ENCODE data around the gene PCDHGC4.

PCDHGC4 gene

DNA sequence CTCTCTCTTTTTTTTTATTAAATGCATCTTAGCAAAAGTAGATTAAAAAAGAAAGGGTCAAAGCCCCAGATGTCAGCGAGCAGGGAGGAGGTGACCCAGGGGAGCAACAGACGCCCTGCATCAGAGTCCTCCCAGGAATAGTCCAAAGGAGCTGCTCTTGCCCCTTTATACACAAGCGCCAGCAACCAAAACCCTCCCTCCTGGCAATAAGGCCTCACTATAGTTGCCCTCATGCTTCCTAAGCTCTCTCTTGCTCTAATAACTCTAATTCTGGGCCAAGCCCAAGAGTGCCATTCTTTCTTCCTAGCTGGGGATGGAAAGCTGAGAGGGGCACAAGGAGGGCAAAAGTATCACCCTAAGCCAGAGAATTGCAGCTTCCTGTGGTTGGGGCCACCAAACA is 30.3 kb downstream of the PCDHGC4 start:
- Histone ChIP-seq H2AK5ac (ENCODE audit: low read length, severe bottlenecking) (peak overlapping the region; percentile 49), H3K9me3 (ENCODE audit: control insufficient read depth, low read length) (no peaks in the 10 kb centered on the region), H3K14ac (ENCODE audit: low read length in 2 of 2) (no peak overlapping the region), H3K27me3 (ENCODE audit: control insufficient read depth in 1 of 2, insufficient read depth in 1 of 2, low read length in 2 of 2) (no peaks in the 10 kb centered on the region), H2BK5ac (ENCODE audit: low read depth, low read length, poor library complexity, severe bottlenecking) (no peak overlapping the region), H4K8ac (ENCODE audit: low read length) (no peak overlapping the region), H2BK120ac (ENCODE audit: low read depth, low read length) (peak overlapping the region; percentile 12), H4K91ac (ENCODE audit: low read length) (peak overlapping the region; percentile 77), H3K18ac (ENCODE audit: low read depth in 1 of 2, low read length in 2 of 2) (peak overlapping the region; percentile 26 to 93), H3K36me3 (ENCODE audit: control insufficient read depth in 1 of 2, insufficient read depth in 2 of 2, low read depth in 1 of 2, low read length in 2 of 2) (peaks cover 32 to 64% of the 10 kb centered on the region in 2 experiments), H3K79me1 (replicated peaks; ENCODE audit: low read length, poor library complexity, severe bottlenecking) (peaks cover 26% of the 10 kb centered on the region), H2BK12ac (ENCODE audit: low read length in 2 of 2) (peak overlapping the region; percentile 20 to 91), H3K9ac (ENCODE audit: low read length) (peak overlapping the region; percentile 90), H2AFZ (ENCODE audit: low read depth, low read length) (no peak overlapping the region), H3K4me2 (ENCODE audit: low read length, poor library complexity, severe bottlenecking) (no peak overlapping the region), H2BK15ac (ENCODE audit: low read depth, poor library complexity, severe bottlenecking) (no peak overlapping the region), H3K4me1 (ENCODE audit: control insufficient read depth, insufficient read depth, low read depth, low read length) (peaks cover 41% of the 10 kb centered on the region), H3K4ac (ENCODE audit: low read depth in 1 of 2, low read length in 2 of 2) (peak overlapping the region; percentile 71 to 80), H3K4me3 (ENCODE audit: insufficient read depth in 1 of 2, low read depth in 1 of 2, low read length in 2 of 2) (no peak overlapping the region), H3K27ac (ENCODE audit: low read length, poor library complexity, severe bottlenecking) (peak overlapping the region; percentile 98), H3K23ac (ENCODE audit: low read length in 2 of 2) (no peak overlapping the region)
- WGBS: 92% methylated on average over 3 of the region's 3 CpGs
- no peak for DNase-seq

DNA sequence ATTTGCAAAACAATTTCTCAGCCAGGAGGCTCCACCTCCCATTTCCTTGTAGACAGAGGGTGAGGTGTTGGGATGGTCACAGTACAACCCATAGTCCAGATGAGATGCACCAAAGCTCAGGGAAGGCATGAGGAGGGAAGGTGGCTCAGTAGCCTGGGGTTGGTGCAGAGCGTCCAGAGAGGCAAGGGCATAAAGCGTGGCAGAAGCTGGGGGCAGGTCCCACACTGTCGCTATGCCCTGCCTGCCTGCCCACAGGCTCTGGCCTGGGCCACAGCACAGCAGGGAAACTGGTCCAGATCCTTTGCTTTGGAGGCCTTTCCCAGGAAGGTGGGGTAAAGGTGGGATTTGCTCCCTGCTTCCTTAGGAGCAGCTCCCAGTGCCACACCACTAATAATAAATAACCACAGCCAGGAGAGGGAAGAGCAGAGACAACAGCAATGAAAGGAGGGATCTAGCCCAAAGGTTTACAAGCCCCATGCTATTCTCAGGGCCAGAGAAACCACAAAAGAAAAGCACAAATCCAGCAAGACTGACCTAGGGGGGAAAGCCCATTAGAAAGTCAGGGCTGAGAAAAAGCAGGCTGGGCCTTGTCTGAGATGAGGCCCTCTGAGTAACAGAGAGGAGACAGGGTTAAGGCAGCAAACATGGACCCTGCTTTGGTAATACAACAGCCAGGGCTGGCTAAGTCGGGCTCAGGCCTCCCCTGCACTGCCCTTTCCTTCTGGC is 31.3 kb downstream of the PCDHGC4 start:
- H3K4me2 ChIP-seq (ENCODE audit: low read length, poor library complexity, severe bottlenecking): no peak overlapping the region
- WGBS: 96% methylated on average over 3 of the region's 4 CpGs
- peak overlapping the region; percentile 62 for H4K8ac ChIP-seq (ENCODE audit: low read length)
- peak overlapping the region; percentile 29 for H2BK120ac ChIP-seq (ENCODE audit: low read depth, low read length)
- H3K27me3 ChIP-seq (ENCODE audit: control insufficient read depth in 1 of 2, insufficient read depth in 1 of 2, low read length in 2 of 2): no peaks in the 10 kb centered on the region
- H2BK15ac ChIP-seq (ENCODE audit: low read depth, poor library complexity, severe bottlenecking): peak overlapping the region; percentile 54
- H2AK5ac ChIP-seq (ENCODE audit: low read length, severe bottlenecking): peak overlapping the region; percentile 41
- peak overlapping the region in 1 of 2 experiments; percentile 96 for H3K14ac ChIP-seq (ENCODE audit: low read length in 2 of 2)
- no peaks in the 10 kb centered on the region for H3K9me3 ChIP-seq (ENCODE audit: control insufficient read depth, low read length)
- peak overlapping the region; percentile 99 to 100 for H2BK12ac ChIP-seq (ENCODE audit: low read length in 2 of 2)
- peak; percentile 77 for DNase-seq
- H3K23ac ChIP-seq (ENCODE audit: low read length in 2 of 2): no peak overlapping the region
- H3K79me1 ChIP-seq (replicated peaks; ENCODE audit: low read length, poor library complexity, severe bottlenecking): peaks cover 25% of the 10 kb centered on the region
- H2AFZ ChIP-seq (ENCODE audit: low read depth, low read length): no peak overlapping the region
- no peak overlapping the region for H2BK5ac ChIP-seq (ENCODE audit: low read depth, low read length, poor library complexity, severe bottlenecking)
- H3K9ac ChIP-seq (ENCODE audit: low read length): peak overlapping the region; percentile 90
- H3K18ac ChIP-seq (ENCODE audit: low read depth in 1 of 2, low read length in 2 of 2): peak overlapping the region; percentile 91 to 95
- H4K91ac ChIP-seq (ENCODE audit: low read length): peak overlapping the region; percentile 96
- H3K4me1 ChIP-seq (ENCODE audit: control insufficient read depth, insufficient read depth, low read depth, low read length): peaks cover 39% of the 10 kb centered on the region
- peaks cover 26 to 54% of the 10 kb centered on the region in 2 experiments for H3K36me3 ChIP-seq (ENCODE audit: control insufficient read depth in 1 of 2, insufficient read depth in 2 of 2, low read depth in 1 of 2, low read length in 2 of 2)
- H3K4me3 ChIP-seq (ENCODE audit: insufficient read depth in 1 of 2, low read depth in 1 of 2, low read length in 2 of 2): no peak overlapping the region
- peak overlapping the region; percentile 80 to 98 for H3K4ac ChIP-seq (ENCODE audit: low read depth in 1 of 2, low read length in 2 of 2)
- peak overlapping the region; percentile 11 for H3K27ac ChIP-seq (ENCODE audit: low read length, poor library complexity, severe bottlenecking)

DNA sequence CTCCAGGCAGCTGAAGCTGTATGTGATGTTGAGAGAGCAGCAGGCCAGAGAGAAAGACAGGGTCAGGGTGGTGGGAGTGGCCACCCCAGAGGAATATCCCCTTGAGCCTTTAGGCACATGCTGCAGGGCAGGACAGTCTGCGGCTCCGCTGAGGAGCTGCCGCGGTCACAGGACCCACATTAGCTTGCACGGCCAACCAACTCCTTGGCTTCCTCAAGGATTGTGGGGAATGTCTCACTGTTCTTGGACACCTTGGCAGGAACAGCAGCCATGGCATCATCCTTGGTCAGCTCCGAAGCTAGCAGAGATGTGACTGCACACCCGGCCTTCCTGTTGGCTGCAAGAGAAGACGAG is 31.8 kb downstream of the PCDHGC4 start:
- peaks cover 21 to 48% of the 10 kb centered on the region in 2 experiments for H3K36me3 ChIP-seq (ENCODE audit: control insufficient read depth in 1 of 2, insufficient read depth in 2 of 2, low read depth in 1 of 2, low read length in 2 of 2)
- 97% methylated on average over 8 of the region's 8 CpGs for WGBS

DNA sequence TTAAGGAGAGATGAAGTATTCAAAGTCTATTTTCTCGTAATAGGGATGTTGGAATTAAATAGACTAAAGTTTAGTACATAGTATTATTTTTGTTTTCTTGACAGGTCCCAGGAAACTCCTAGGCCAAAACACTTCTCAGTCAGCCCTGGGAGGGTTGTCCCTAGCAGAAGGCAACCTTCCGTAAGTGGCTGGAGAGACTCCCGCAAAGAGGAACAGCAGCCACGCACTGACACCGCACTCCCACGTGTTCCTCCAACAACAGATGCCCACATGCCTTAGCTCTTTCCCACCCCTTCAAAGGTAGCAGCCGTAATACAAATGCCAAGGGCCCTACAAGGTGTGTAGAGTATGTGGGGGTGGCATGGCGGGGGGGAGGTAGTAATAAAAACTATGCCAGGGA is 32.5 kb downstream of the PCDHGC4 start:
- 98% methylated on average over 4 of the region's 8 CpGs for WGBS
- Histone ChIP-seq H4K8ac (ENCODE audit: low read length) (peak overlapping the region; percentile 33), H4K91ac (ENCODE audit: low read length) (peak overlapping the region; percentile 71), H3K79me1 (replicated peaks; ENCODE audit: low read length, poor library complexity, severe bottlenecking) (peaks cover 19% of the 10 kb centered on the region), H3K9ac (ENCODE audit: low read length) (peak overlapping the region; percentile 90), H3K9me3 (ENCODE audit: control insufficient read depth, low read length) (no peaks in the 10 kb centered on the region), H3K23ac (ENCODE audit: low read length in 2 of 2) (no peak overlapping the region), H3K27ac (ENCODE audit: low read length, poor library complexity, severe bottlenecking) (no peak overlapping the region), H2BK120ac (ENCODE audit: low read depth, low read length) (peak overlapping the region; percentile 68), H3K4me2 (ENCODE audit: low read length, poor library complexity, severe bottlenecking) (no peak overlapping the region), H2BK15ac (ENCODE audit: low read depth, poor library complexity, severe bottlenecking) (peak overlapping the region; percentile 55), H2BK12ac (ENCODE audit: low read length in 2 of 2) (peak overlapping the region; percentile 87 to 100), H3K4ac (ENCODE audit: low read depth in 1 of 2, low read length in 2 of 2) (peak overlapping the region; percentile 75 to 82), H3K4me3 (ENCODE audit: insufficient read depth in 1 of 2, low read depth in 1 of 2, low read length in 2 of 2) (no peak overlapping the region), H3K36me3 (ENCODE audit: control insufficient read depth in 1 of 2, insufficient read depth in 2 of 2, low read depth in 1 of 2, low read length in 2 of 2) (peaks cover 14 to 42% of the 10 kb centered on the region in 2 experiments), H3K18ac (ENCODE audit: low read depth in 1 of 2, low read length in 2 of 2) (peak overlapping the region; percentile 58 to 91), H3K27me3 (ENCODE audit: control insufficient read depth in 1 of 2, insufficient read depth in 1 of 2, low read length in 2 of 2) (no peaks in the 10 kb centered on the region), H3K14ac (ENCODE audit: low read length in 2 of 2) (peak overlapping the region in 1 of 2 experiments; percentile 82), H3K4me1 (ENCODE audit: control insufficient read depth, insufficient read depth, low read depth, low read length) (peaks cover 35% of the 10 kb centered on the region), H2AFZ (ENCODE audit: low read depth, low read length) (no peak overlapping the region), H2AK5ac (ENCODE audit: low read length, severe bottlenecking) (peak overlapping the region; percentile 24), H2BK5ac (ENCODE audit: low read depth, low read length, poor library complexity, severe bottlenecking) (no peak overlapping the region)
- DNase-seq: no peak

More for the DNA sequence above, 31.8 kb downstream of the PCDHGC4 start:
- Histone ChIP-seq H2AFZ (ENCODE audit: low read depth, low read length) (no peak overlapping the region), H3K27ac (ENCODE audit: low read length, poor library complexity, severe bottlenecking) (peak overlapping the region; percentile 11), H3K79me1 (replicated peaks; ENCODE audit: low read length, poor library complexity, severe bottlenecking) (peaks cover 24% of the 10 kb centered on the region), H3K18ac (ENCODE audit: low read depth in 1 of 2, low read length in 2 of 2) (peak overlapping the region; percentile 91 to 95), H2BK5ac (ENCODE audit: low read depth, low read length, poor library complexity, severe bottlenecking) (no peak overlapping the region), H2BK120ac (ENCODE audit: low read depth, low read length) (no peak overlapping the region), H4K8ac (ENCODE audit: low read length) (peak overlapping the region; percentile 30), H3K14ac (ENCODE audit: low read length in 2 of 2) (peak overlapping the region in 1 of 2 experiments; percentile 96), H3K9ac (ENCODE audit: low read length) (peak overlapping the region; percentile 90), H3K4me2 (ENCODE audit: low read length, poor library complexity, severe bottlenecking) (no peak overlapping the region), H3K27me3 (ENCODE audit: control insufficient read depth in 1 of 2, insufficient read depth in 1 of 2, low read length in 2 of 2) (no peaks in the 10 kb centered on the region), H3K4me1 (ENCODE audit: control insufficient read depth, insufficient read depth, low read depth, low read length) (peaks cover 39% of the 10 kb centered on the region), H3K9me3 (ENCODE audit: control insufficient read depth, low read length) (no peaks in the 10 kb centered on the region), H2BK12ac (ENCODE audit: low read length in 2 of 2) (peak overlapping the region; percentile 73 to 100), H4K91ac (ENCODE audit: low read length) (peak overlapping the region; percentile 55), H2BK15ac (ENCODE audit: low read depth, poor library complexity, severe bottlenecking) (peak overlapping the region; percentile 75), H2AK5ac (ENCODE audit: low read length, severe bottlenecking) (peak overlapping the region; percentile 41), H3K23ac (ENCODE audit: low read length in 2 of 2) (no peak overlapping the region), H3K4ac (ENCODE audit: low read depth in 1 of 2, low read length in 2 of 2) (peak overlapping the region; percentile 77 to 80), H3K4me3 (ENCODE audit: insufficient read depth in 1 of 2, low read depth in 1 of 2, low read length in 2 of 2) (no peak overlapping the region)
- no peak for DNase-seq
